ENCODE measurements around the gene TTLL8.

The TTLL8 gene

DNA sequence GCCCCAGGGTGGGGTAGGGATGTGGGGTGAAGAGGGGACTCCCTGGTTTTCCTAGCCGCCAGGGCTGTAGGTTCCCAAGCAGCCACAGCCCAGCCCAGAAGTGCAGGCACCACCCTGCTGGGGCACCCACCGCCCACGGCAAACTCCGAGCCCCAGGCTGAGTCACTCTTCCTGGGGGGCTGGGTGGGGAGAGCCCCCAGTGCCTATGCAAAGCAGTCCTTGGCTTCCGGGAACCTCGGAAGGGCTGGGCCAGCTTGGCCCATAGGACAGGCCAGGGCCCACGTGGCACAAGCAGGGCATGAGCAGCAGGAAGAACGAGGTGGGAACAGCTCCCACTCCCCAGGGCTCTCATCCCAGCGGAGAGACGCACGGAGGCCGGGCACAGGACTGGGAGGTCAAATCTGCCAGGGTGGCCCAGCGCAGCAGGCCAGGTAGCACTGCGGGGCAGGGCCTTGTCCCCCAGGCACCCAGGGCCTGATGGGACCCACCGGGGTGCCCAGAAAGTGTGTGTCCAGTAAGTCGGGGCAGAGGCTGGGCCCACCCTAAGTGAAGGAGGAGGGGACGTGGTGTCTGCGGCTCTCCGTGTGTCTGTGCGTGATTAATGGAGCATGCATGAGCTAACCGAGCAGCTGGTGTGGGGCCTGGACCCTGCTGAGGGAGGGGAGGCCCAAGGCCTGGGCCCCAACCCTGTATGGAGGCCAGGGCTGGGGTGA is 41.0 kb downstream of the TTLL8 start:
- DNase-seq: no peak

- DNase-seq: no peak
These were observed 41.6 kb downstream of the TTLL8 start for GRCh38 chr22:50016308-50016987.

- DNase-seq: no peak
These were observed 42.4 kb downstream of the TTLL8 start for GRCh38 chr22:50015451-50016307.

GRCh38 chr22:50014655-50015401 is 43.3 kb downstream of the TTLL8 start:
- no peak for DNase-seq

DNA sequence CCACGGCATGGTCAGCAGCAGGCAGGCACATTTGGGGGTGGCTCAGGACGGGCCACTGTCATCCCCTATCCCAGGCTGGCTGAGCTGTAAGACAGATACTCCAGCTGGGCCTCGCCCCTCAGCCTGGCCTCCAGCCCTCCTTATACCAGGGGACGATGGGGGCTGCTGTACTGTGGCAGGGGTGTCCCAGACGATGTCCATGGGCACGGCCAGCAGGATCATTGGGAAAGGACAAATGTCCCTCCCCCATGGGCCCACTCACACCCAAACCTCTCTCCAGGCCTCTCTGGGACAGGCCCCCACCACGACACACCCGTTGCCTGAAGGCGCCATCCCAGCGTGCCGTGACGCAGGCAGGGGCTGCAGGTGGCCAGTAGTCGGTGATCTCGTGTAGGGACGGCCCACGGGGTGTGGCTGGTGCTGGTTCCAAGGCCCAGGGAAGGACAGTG is 44.0 kb downstream of the TTLL8 start:
- DNase-seq: no peak

DNA sequence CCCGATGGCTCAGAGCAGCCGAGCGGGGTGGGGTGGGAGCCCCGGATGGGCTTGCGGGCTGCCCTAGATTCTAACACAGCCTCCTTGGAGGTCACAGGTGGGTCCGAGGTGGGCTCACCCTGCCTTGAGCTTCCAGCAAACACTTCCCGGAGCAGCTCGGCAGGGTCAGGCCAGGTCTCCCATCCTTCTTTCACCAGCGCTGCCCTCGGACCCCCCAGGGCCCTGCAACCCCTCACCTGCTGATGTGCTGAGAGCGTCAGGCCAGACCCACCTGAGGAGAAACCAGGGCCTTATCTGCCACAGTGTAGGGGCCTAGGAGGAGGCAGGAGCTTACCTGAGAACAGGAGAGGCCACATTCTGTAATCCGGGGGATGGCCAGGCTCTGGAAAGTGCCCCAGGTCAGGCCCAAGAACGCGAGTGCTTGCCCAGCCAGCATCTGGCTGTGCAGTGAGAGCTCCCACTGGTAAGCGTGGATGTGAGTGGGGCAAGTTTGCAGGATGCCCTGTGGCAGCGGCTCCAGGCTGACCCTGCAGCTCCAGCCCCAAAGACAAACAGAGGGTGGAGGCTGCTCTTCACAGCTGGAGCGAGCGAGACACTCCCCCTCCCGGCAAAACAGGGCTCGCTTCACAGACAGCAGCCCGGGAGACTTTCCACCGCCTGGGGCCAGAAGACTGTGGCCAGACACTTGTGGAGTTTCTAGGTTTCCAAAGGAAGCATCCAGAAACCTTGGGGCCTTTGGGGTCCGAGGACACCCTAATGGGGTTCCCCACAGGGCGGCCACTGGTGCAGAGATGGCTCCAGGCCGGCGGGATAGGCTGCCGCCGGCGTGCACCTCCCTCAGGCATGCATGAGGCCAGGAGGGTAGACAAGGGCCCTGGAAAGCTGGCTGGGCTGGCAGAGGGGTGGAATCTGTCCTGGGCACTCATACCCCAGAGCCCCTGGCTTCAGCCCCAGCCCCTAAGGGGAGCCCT is 45.6 kb downstream of the TTLL8 start, which contains the start of gene IL17REL:
Gene IL17REL, minus strand, starts transcription at position 555 of the 971 bp plus-strand sequence. Its CDS starts 119 bp downstream, at position 436.
- no peak for DNase-seq

DNA sequence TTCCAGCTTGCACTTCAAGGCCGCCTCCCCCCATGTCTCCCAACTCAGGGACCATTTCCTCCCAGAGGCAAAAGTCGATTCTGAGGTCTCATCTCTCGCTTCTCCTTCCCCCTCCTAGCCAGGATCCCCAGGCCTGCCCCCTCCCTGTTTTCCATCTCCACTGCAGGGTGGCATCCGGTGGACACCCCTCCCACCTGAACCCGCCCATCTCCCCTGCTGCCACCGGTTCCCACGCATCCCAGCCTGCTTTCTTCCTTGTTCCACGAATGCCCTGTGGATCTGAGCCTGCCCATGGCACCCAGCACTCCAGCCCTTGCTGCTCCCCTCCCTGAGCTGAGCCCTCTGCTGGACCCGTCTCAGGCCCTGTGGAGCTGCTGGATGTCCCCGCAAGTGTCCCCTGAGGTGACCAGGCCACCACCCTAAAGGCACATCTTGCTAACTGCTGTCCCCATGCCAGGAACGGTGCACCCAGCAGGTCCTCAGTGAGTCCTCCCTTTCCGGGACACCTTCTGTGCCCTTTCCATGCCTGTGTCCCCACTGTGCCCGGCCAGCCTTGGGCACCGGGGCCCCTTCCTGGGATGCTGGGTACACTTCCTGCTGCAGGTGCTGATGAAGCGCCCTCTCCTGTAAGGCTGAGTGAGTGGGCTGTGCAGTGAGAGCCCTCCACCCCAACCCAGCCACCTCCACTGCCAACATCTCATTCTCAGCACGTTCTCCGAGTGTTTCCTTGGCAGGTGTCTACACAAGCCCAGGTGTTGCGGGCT is 46.5 kb downstream of the TTLL8 start:
- no peak for DNase-seq

GRCh38 chr22:50010676-50011446 is 47.2 kb downstream of the TTLL8 start:
- DNase-seq: no peak

DNA sequence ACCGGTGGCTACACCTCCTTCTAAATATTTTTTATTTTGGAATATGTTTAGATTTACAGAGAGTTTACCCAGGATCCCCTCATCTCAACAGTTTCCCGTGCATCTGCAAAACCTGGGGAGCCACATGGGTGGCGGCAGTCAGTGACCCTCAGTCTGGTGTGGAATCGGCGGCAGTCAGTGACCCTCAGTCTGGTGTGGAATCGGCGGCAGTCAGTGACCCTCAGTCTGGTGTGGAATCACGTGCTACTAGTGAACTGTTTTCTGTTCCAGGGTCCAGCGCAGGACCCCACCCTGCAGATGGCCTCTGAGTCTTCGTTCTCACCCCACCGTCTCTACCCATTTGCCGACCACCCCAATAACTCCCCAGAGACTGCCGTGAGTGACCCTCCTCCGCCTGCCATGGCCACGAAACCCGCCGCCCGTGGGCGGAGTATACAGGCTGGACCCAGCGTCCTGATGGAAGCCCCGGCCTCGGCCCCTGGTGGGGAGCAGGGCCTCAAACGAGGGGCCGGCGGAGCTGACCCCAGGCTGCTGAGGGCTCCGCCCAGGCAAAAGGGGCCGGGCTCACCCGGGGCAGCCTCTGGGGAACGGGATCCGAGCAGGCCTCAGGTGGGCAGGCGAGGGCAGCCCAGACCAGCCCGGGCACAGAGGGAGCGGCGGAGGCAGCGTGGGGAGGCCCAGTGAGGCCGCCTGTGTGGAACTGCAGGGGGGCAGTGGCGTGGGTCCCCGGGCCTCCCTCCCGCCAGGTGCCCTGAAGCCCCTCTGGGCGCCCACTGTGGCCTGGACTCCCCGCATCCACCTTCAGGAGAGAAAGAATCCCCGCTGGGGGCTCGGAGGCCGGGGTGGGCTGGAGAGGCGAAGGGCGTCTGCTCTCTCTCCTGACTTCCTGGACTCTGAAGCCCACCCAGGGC is 48.1 kb downstream of the TTLL8 start:
- DNase-seq: no peak

GRCh38 chr22:50009251-50009650 is 48.8 kb downstream of the TTLL8 start:
- DNase-seq: no peak

DNA sequence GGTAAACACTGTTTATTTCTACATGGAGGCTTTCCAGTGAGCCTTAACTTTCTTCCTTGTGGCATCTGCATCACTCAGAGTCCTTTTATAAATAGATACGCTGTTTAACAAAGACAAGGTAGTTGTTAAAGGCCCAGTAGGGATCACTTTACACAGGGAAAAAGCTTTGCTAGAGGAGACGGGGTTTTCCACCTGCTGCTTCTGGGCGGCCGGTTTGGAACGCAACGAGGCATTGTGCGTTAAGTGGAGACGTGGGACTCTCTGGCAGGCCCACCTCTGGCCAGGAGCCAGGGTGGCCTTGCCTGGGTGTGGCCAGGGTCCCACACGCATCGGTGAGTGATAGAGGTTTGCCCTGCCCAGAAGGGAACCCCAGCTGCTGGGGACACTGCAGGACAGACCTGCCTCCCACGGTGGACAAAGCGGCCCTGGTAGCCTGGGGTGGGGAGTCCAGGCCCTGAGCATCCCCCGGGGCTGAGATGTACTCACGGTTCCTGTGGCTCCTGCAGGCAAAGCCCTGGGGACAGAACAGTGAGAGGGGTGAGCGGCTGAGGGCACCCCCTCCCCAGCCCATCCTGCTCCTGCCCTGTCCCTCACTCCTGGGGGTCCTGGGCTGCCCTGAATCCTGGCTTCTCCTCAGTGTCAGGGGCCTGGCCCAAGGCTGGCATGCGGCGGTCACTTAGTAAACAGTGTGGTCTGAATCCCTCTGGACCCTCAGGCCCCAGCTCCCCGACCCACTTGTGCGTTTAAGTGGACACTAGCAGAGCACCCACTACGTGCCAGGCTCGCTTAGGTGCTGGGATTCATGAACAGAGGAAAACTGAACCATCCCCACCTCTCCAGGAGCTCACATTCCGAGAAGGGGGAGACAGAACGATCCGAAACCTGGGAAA is 49.7 kb downstream of the TTLL8 start:
- no peak for DNase-seq

- DNase-seq: no peak
These were observed 51.0 kb downstream of the TTLL8 start for GRCh38 chr22:50007057-50007511.

DNA sequence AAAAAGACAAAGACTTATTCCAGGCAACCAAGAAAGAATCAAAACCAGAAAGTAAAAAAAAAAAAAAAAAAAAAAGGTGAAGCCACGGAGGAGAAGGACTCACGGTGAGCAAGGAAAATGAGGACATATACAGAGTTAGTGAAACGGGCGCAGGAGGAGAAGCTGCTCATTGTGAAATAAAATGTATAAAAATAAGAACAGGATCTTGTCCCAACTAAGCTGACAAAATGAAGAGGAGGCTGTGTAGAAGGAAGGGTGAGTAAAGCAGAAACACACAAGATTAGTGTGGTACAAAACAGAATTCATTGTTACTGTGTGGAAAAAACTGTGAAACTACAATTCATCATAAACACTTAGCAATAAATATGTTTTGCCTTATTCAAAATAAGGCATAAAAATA is 53.2 kb downstream of the TTLL8 start:
- no peak for DNase-seq

- no peak for DNase-seq
These were observed 55.3 kb downstream of the TTLL8 start for GRCh38 chr22:50002791-50003190.

- DNase-seq: no peak
These were observed 56.5 kb downstream of the TTLL8 start for GRCh38 chr22:50001388-50002231.

- DNase-seq: no peak
These were observed 57.3 kb downstream of the TTLL8 start for GRCh38 chr22:50000587-50001387.

Measured in NCI-H1048 (cell line).